Glutamatergic neuron (in vitro differentiated cells): ENCODE results near the gene LYRM9. TPM values are rescaled to one million over a fixed set of nuclear protein-coding genes. Genes with fewer than 3 reads are reported as not detected.
"Not testable (repeated sequence)": the region's sequence is repeated elsewhere in the genome, so short reads cannot be mapped to it uniquely, and the experiment has no call there.

Experiments
- DNase-seq: peaks from one replicate; pipeline ENCODE4 v3.0.0; 2022
- H3K27ac Mint-ChIP-seq: one replicate; pipeline ENCODE4 v1.8.0; 2020; ENCODE audit warnings: mild to moderate bottlenecking, mixed read lengths, inconsistent platforms; ENCODE audit not compliant: unreplicated experiment
- H3K27me3 Mint-ChIP-seq: one replicate; pipeline ENCODE4 v1.8.0; 2020; ENCODE audit warnings: mild to moderate bottlenecking, moderate library complexity, mixed read lengths, inconsistent platforms; ENCODE audit not compliant: unreplicated experiment
- H3K36me3 Mint-ChIP-seq: one replicate; pipeline ENCODE4 v1.8.0; 2020; ENCODE audit warnings: mild to moderate bottlenecking, mixed read lengths, inconsistent platforms; ENCODE audit not compliant: unreplicated experiment
- H3K4me1 Mint-ChIP-seq: one replicate; pipeline ENCODE4 v1.8.0; 2020; ENCODE audit warnings: mild to moderate bottlenecking, low read depth, mixed read lengths, inconsistent platforms; ENCODE audit not compliant: unreplicated experiment
- H3K4me3 Mint-ChIP-seq: one replicate; pipeline ENCODE4 v1.8.0; 2020; ENCODE audit warnings: mild to moderate bottlenecking, mixed read lengths, inconsistent platforms; ENCODE audit not compliant: unreplicated experiment
- H3K9me3 Mint-ChIP-seq: one replicate; pipeline ENCODE4 v1.8.0; 2020; ENCODE audit warnings: mild to moderate bottlenecking, moderate library complexity, mixed read lengths, inconsistent platforms; ENCODE audit not compliant: unreplicated experiment
- total RNA-seq: library from RNA; stranded (reverse); fragmentation: NEBNext Ultra II Directional; extraction: Animal tissue kit (Norgen Biotek cat#: 25700); gene quantifications from one replicate; pipeline ENCODE4 v1.2.1, GENCODE V29; 2021; ENCODE audit not compliant: unreplicated experiment
- TF ChIP-seq, protein P1 (sequence below): fragments of 200-600 bp; sonication (generic); IDR thresholded peaks from one replicate; pipeline ENCODE4 v1.5.0; 2021; ENCODE audit not compliant: partially characterized antibody, unreplicated experiment

LYRM9 gene
- total RNA-seq, 1 donor from 2014 or later: 10.6 TPM

- Mint-ChIP-seq H3K36me3 (no peaks in the 10 kb centered on the region), H3K9me3 (no peaks in the 10 kb centered on the region), H3K4me3 (no peak overlapping the region), H3K27ac (no peak overlapping the region), H3K27me3 (no peaks in the 10 kb centered on the region), H3K4me1 (no peaks in the 10 kb centered on the region)
- DNase-seq: no peak
- TF ChIP-seq, protein P1, sequence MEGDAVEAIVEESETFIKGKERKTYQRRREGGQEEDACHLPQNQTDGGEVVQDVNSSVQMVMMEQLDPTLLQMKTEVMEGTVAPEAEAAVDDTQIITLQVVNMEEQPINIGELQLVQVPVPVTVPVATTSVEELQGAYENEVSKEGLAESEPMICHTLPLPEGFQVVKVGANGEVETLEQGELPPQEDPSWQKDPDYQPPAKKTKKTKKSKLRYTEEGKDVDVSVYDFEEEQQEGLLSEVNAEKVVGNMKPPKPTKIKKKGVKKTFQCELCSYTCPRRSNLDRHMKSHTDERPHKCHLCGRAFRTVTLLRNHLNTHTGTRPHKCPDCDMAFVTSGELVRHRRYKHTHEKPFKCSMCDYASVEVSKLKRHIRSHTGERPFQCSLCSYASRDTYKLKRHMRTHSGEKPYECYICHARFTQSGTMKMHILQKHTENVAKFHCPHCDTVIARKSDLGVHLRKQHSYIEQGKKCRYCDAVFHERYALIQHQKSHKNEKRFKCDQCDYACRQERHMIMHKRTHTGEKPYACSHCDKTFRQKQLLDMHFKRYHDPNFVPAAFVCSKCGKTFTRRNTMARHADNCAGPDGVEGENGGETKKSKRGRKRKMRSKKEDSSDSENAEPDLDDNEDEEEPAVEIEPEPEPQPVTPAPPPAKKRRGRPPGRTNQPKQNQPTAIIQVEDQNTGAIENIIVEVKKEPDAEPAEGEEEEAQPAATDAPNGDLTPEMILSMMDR: no peak
Measured at GRCh38 chr17:27834571-27834970, 58.6 kb downstream of the LYRM9 start.

GRCh38 chr17:27832831-27833230 is 60.3 kb downstream of the LYRM9 start:
- Mint-ChIP-seq H3K36me3 (no peaks in the 10 kb centered on the region), H3K9me3 (no peaks in the 10 kb centered on the region), H3K4me3 (no peak overlapping the region), H3K27ac (no peak overlapping the region), H3K4me1 (no peaks in the 10 kb centered on the region), H3K27me3 (no peaks in the 10 kb centered on the region)
- no peak for DNase-seq
- TF ChIP-seq, protein P1: no peak

DNA sequence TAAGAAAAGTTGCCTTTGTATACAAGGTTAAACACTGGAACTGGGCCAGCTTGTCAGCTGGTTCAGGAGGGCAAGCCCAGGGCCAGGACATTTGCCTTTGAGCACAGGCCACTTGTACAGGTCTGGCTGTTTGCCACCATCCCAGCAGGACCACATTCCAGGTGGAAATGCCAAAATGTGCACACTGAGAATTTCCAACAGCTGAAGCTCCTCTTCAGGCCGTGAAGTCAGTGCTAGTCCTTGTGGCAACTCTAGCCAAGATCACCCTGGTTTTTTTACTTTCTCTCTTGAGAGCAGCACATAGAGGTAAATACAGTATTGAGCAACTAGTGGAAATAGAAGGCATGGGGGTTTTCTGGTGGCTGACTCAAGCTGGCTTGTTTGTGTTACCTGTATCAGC is 63.3 kb downstream of the LYRM9 start:
- H3K9me3 Mint-ChIP-seq, DNase-seq, H3K4me3 Mint-ChIP-seq, H3K27me3 Mint-ChIP-seq, H3K36me3 Mint-ChIP-seq, H3K27ac Mint-ChIP-seq, H3K4me1 Mint-ChIP-seq: not testable (repeated sequence)

DNA sequence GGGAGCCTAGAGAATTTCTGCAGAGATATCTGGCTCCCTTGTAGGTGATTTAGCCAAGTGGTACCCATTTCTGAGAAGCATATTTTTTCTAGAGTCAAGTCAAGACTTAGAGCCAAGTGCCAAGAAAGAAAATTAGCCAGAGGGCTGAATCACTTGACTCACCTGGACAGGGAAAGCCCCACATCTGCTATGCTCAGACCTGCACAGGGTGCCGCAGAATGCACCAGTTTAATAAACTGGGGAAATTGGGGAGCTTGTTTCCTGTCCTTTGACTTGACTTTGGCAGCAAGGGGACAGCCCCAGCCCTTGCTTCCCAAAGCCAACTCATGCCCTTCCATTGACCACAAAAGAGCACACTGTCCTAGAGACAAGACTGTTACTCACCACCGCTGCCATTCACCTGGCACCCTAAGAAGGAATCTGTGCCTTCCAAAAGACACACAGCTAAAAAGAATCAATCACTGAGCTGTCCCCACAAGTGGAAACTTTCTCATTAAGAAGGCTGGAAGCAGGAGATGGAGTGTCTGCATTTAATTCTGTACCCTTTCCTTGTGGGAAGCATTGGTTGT is 63.9 kb downstream of the LYRM9 start:
- DNase-seq, H3K27me3 Mint-ChIP-seq, H3K4me1 Mint-ChIP-seq, H3K9me3 Mint-ChIP-seq, H3K4me3 Mint-ChIP-seq, H3K27ac Mint-ChIP-seq, H3K36me3 Mint-ChIP-seq: not testable (repeated sequence)

Other genes starting within 250 kb of the LYRM9 start
- 0.25 TPM for gene NOS2, start 92.8 kb downstream of the LYRM9 start, total RNA-seq
- 33.8 TPM for gene NLK, start 149.3 kb upstream of the LYRM9 start, total RNA-seq